HG02938 (cell line): ENCODE measurements around the gene LFNG.

Experiments
- ATAC-seq: cut with Tn5 transposase; IDR thresholded peaks from one replicate; pipeline ENCODE4 v1.9.1; 2021; ENCODE audit warnings: mild to moderate bottlenecking, moderate library complexity; ENCODE audit not compliant: unreplicated experiment

Gene LFNG

GRCh38 chr7:2568521-2569223 is 49.1 kb downstream of the LFNG start:
- no peak for ATAC-seq

- no peak for ATAC-seq
Observed at GRCh38 chr7:2569421-2569820, 49.8 kb downstream of the LFNG start.

- no peak for ATAC-seq
Observed at GRCh38 chr7:2570021-2570420, 50.4 kb downstream of the LFNG start.

- ATAC-seq = no peak
Observed at GRCh38 chr7:2571409-2571808, 51.8 kb downstream of the LFNG start.

- ATAC-seq = no peak
Observed at GRCh38 chr7:2572101-2572842, 52.7 kb downstream of the LFNG start.

GRCh38 chr7:2573761-2574160 is 54.2 kb downstream of the LFNG start:
- no peak for ATAC-seq

GRCh38 chr7:2575046-2575732 is 55.6 kb downstream of the LFNG start:
- no peak for ATAC-seq

GRCh38 chr7:2575733-2576340 is 56.3 kb downstream of the LFNG start:
- no peak for ATAC-seq

- ATAC-seq = no peak
Observed at GRCh38 chr7:2576742-2577491, 57.3 kb downstream of the LFNG start.
